Ureter (tissue), 1 donor: Measurements from ENCODE around the gene OSGEP. TPM values are rescaled to one million over a fixed set of nuclear protein-coding genes. Genes with fewer than 3 reads are reported as not detected.

Experiments
- DNase-seq: peaks from one replicate; pipeline ENCODE4 v3.0.0-alpha.2; 2020; ENCODE audit warnings: low spot score
- total RNA-seq: library from RNA; stranded (reverse); gene quantifications from one replicate; pipeline ENCODE4 v1.2.4, GENCODE V29; 2023
- donor health status: DM: yes; HTN: yes; CAD: no.

The OSGEP gene
- total RNA-seq, 1 donor from 2014 or later = 39.7 TPM

DNA sequence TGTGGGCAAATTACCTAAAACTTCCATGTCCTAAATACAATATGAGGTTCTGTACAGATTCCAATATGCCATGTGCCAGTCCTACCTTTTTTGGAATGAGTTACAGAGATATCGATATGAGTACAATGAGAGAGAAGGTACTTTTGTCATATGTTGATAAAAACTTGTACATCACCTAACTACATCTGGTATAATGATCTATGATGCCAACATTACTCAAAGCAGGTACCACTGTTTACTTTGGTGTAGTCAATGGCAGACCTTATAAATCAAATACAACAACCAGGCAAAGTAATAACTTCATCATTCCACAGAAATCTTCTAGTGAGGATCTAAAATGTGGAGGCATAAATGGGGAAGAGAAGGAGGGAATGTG lies 54.0 kb downstream of the OSGEP start:
- no peak for DNase-seq

DNA sequence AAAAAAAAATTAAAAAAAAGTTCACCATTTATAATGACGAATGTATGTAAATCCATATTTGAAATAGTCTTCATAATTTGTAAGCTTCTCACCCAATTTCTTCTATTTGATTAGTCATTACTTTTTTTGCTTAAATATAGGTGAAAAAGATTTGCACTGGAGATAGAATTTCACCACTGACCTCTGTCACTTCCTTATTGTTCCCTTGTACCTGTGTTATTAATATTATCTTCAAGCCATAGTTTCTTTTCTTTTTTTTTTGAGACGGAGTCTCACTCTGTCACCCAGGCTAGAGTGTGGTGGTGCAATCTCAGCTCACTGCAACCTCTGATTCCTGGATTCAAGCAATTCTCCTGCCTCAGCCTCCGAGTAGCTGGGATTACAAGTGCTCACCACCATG lies 57.1 kb downstream of the OSGEP start:
- no peak for DNase-seq

Other genes with a start within 250 kb of the OSGEP start
- gene OR11H6, start 231.1 kb downstream of the OSGEP start, total RNA-seq = not detected
- gene OR11H7, start 225.8 kb downstream of the OSGEP start, total RNA-seq = not detected
- gene OR11H4, start 215.5 kb downstream of the OSGEP start, total RNA-seq = not detected
- 26.6 TPM for gene TTC5, start 148.9 kb downstream of the OSGEP start, total RNA-seq
- gene CCNB1IP1, start 121.5 kb downstream of the OSGEP start, total RNA-seq = 38.3 TPM
- gene PARP2, start 111.2 kb downstream of the OSGEP start, total RNA-seq = 20.6 TPM
- gene TEP1, start 41.3 kb downstream of the OSGEP start, total RNA-seq = 38.7 TPM
- 0.26 TPM for gene KLHL33, start 18.6 kb downstream of the OSGEP start, total RNA-seq
- 169 TPM for gene APEX1, start 414 bp upstream of the OSGEP start, total RNA-seq
- 36.8 TPM for gene PIP4P1, start 6.6 kb upstream of the OSGEP start, total RNA-seq
- 23.8 TPM for gene PNP, start 14.6 kb upstream of the OSGEP start, total RNA-seq
- 0.65 TPM for gene RNASE10, start 50.7 kb upstream of the OSGEP start, total RNA-seq
- gene RNASE9, start 106.2 kb upstream of the OSGEP start, total RNA-seq = not detected
- not detected for gene RNASE11, start 133.2 kb upstream of the OSGEP start, total RNA-seq
- not detected for gene RNASE12, start 136.6 kb upstream of the OSGEP start, total RNA-seq
- gene OR6S1, start 186.9 kb upstream of the OSGEP start, total RNA-seq = not detected
- 26.5 TPM for gene RNASE4, start 229.7 kb upstream of the OSGEP start, total RNA-seq
- 5.5 TPM for gene ANG, start 234.0 kb upstream of the OSGEP start, total RNA-seq